GM10266 (cell line): Measurements from ENCODE around the gene URGCP.

Experiments
- DNase-seq: peaks from one replicate; pipeline ENCODE4 v3.0.0; 2012; ENCODE audit errors: extremely low spot score
- CTCF ChIP-seq: IDR thresholded peaks from 2 replicates; pipeline ENCODE4 v1.5.1; 2012; ENCODE audit warnings: mild to moderate bottlenecking, low read depth; ENCODE audit not compliant: control insufficient read depth, insufficient read depth; ENCODE audit errors: missing control alignments

The URGCP gene

GRCh38 chr7:43906331-43907010 lies at the start of gene URGCP:
Gene URGCP, minus strand, starts transcription at chr7:43906596. Its CDS starts 21 bp downstream, at chr7:43906575.
- DNase-seq, result peak; percentile 91
- no peak for TF ChIP-seq CTCF

GRCh38 chr7:43956027-43956426 lies 49.6 kb upstream of the URGCP start:
- DNase-seq, result no peak
- TF ChIP-seq CTCF, result no peak

- peak; percentile 56 for TF ChIP-seq CTCF
- DNase-seq, result peak; percentile 58
These were observed 48.3 kb upstream of the URGCP start for GRCh38 chr7:43954524-43955228.

- DNase-seq, result no peak
- TF ChIP-seq CTCF, result no peak
These were observed 46.7 kb upstream of the URGCP start for GRCh38 chr7:43953071-43953470.

- DNase-seq, result no peak
- TF ChIP-seq CTCF, result no peak
These were observed 45.6 kb upstream of the URGCP start for GRCh38 chr7:43952028-43952427.

DNA sequence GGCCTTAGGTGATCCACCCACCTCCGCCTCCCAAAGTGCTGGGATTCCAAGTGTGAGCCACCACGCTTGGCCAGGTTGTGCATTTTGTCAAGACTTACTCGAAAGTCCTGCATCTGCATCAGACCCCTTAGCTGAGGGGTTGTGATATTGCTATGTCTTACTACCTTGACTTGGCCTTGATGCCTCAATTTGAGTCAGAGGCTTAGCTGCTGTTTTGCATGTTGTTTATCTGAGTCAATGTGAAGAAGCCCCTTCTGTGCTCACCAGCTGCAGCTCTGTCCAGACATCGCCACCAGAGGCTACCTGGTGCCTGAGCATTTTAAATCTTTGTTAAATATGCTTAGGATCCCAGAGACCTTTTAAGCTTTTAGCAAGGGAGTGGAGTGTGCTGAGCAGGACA lies 37.9 kb upstream of the URGCP start:
- TF ChIP-seq CTCF, result no peak
- no peak for DNase-seq
